ENCODE measurements around the gene DOCK3. TPM values are rescaled to one million over a fixed set of nuclear protein-coding genes. Genes with fewer than 3 reads are reported as not detected.

The DOCK3 gene
- polyA plus RNA-seq, 2 of the 4 experiments (the other 2 are of a cell fraction): 0.40 to 0.46 TPM

- no peaks in the 10 kb centered on the region for H3K4me1 ChIP-seq
- no peak overlapping the region for H3K4me3 ChIP-seq
- no peak for TF ChIP-seq GATA3 (IDR thresholded peaks at IDR 0.05; ENCODE audit: borderline replicate concordance)
- TF ChIP-seq NPAS2 (CRISPR knock-in tag; IDR thresholded peaks at IDR 0.05; ENCODE audit: borderline replicate concordance): no peak
- no peak for TF ChIP-seq MAX (IDR thresholded peaks at IDR 0.05)
- TF ChIP-seq TFCP2L1 (CRISPR knock-in tag; IDR thresholded peaks at IDR 0.05): no peak
- no peak for TF ChIP-seq ESRRA (IDR thresholded peaks at IDR 0.05; ENCODE audit: borderline replicate concordance, low read length)
- TF ChIP-seq EHMT2 (IDR thresholded peaks at IDR 0.05; ENCODE audit: low read depth): no peak
- no peak for TF ChIP-seq NFE2L2 (conservative IDR thresholded peaks at IDR 0.05; ENCODE audit: low read length)
- TF ChIP-seq RNF2 (IDR thresholded peaks at IDR 0.05; ENCODE audit: borderline replicate concordance, low read depth): no peak
- no peak for TF ChIP-seq REST (IDR thresholded peaks at IDR 0.05)
- TF ChIP-seq EHF (CRISPR knock-in tag; IDR thresholded peaks at IDR 0.05): no peak
- TF ChIP-seq ZFP36 (IDR thresholded peaks at IDR 0.05; ENCODE audit: borderline replicate concordance, partially characterized antibody): no peak
- TF ChIP-seq PBX3 (IDR thresholded peaks at IDR 0.05): no peak
- TF ChIP-seq ZNF302 (CRISPR knock-in tag; IDR thresholded peaks at IDR 0.05): no peak
- 16% methylated on average over 2 of the region's 2 CpGs for WGBS (ENCODE audit: missing lambda C conversion rate)
- H3K9me3 ChIP-seq: no peaks in the 10 kb centered on the region
- no peak overlapping the region for H3K4me2 ChIP-seq
- POLR2A ChIA-PET: no interaction called here
- FAIRE-seq: no peak
- CTCF ChIA-PET: no interaction called here
- ATAC-seq: no peak
- no peak overlapping the region for H3K27ac ChIP-seq
- no peak for DNase-seq (ENCODE audit: low read depth in 1 of 2, low spot score in 1 of 2)
Measured at GRCh38 chr3:50986726-50987125, 312.0 kb downstream of the DOCK3 start.

- Histone ChIP-seq H3K27ac (no peak overlapping the region), H3K4me1 (no peaks in the 10 kb centered on the region), H3K4me2 (no peak overlapping the region), H3K4me3 (no peak overlapping the region), H3K9me3 (no peaks in the 10 kb centered on the region)
- TF ChIP-seq FOSB (CRISPR knock-in tag; IDR thresholded peaks at IDR 0.05) (no peak), RNF2 (IDR thresholded peaks at IDR 0.05; ENCODE audit: borderline replicate concordance, low read depth) (no peak), ZSCAN20 (CRISPR knock-in tag; IDR thresholded peaks at IDR 0.05) (no peak), EP300 (IDR thresholded peaks at IDR 0.05) (no peak), EHMT2 (IDR thresholded peaks at IDR 0.05; ENCODE audit: low read depth) (no peak), HMGXB4 (CRISPR knock-in tag; IDR thresholded peaks at IDR 0.05; ENCODE audit: borderline replicate concordance) (no peak), NFE2L2 (conservative IDR thresholded peaks at IDR 0.05; ENCODE audit: low read length) (no peak), CBX8 (IDR thresholded peaks at IDR 0.05) (no peak), HES2 (IDR thresholded peaks at IDR 0.05) (no peak), CHD4 (IDR thresholded peaks at IDR 0.05; ENCODE audit: borderline replicate concordance) (no peak)
- TF ChIP-seq, protein P1, sequence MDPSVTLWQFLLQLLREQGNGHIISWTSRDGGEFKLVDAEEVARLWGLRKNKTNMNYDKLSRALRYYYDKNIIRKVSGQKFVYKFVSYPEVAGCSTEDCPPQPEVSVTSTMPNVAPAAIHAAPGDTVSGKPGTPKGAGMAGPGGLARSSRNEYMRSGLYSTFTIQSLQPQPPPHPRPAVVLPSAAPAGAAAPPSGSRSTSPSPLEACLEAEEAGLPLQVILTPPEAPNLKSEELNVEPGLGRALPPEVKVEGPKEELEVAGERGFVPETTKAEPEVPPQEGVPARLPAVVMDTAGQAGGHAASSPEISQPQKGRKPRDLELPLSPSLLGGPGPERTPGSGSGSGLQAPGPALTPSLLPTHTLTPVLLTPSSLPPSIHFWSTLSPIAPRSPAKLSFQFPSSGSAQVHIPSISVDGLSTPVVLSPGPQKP (IDR thresholded peaks at IDR 0.05; ENCODE audit: low read depth, low read length): no peak
- ChIA-PET CTCF (no interaction called here), POLR2A (no interaction called here)
- no peak for FAIRE-seq
- no peak for ATAC-seq
- WGBS (ENCODE audit: missing lambda C conversion rate): 0% methylated on average over 1 of the region's 1 CpG
- no peak for DNase-seq (ENCODE audit: low read depth in 1 of 2, low spot score in 1 of 2)
Measured at GRCh38 chr3:50994537-50994936, 319.8 kb downstream of the DOCK3 start.

Measured in A549 (cell line).